Astrocyte (in vitro differentiated cells and primary cell): Measurements from ENCODE around the gene TENM4.

Experiments
- EZH2 ChIP-seq: IDR thresholded peaks from 2 replicates; pipeline ENCODE4 v1.6.1; 2012; ENCODE audit warnings: mild to moderate bottlenecking, low read length, inconsistent platforms; ENCODE audit not compliant: insufficient read depth
- TF ChIP-seq, protein P1 (sequence below): IDR thresholded peaks from 2 replicates; pipeline ENCODE4 v1.5.1; 2011; ENCODE audit warnings: low read depth, mild to moderate bottlenecking, inconsistent platforms, low read length, moderate library complexity; ENCODE audit not compliant: insufficient read depth

DNA sequence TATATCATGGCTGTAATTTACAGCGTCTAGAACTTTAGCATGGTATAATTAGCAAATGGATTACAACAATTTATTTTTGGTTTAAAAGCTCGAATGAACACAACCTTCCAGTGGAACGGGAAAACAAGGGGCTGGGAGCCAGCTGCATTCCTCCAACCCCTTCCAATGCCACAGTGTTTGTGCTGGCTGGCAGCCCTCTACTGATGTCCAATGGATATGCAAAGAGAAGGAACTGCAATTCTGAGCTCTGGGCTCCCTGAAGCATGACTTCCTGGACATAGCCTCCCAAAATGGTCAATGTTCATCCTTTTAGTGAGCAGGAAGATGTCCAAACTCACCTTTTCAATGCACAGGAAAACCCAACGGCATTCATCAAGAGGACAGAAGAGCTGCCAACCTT, 288.3 kb downstream of the TENM4 start:
- TF ChIP-seq, protein P1, sequence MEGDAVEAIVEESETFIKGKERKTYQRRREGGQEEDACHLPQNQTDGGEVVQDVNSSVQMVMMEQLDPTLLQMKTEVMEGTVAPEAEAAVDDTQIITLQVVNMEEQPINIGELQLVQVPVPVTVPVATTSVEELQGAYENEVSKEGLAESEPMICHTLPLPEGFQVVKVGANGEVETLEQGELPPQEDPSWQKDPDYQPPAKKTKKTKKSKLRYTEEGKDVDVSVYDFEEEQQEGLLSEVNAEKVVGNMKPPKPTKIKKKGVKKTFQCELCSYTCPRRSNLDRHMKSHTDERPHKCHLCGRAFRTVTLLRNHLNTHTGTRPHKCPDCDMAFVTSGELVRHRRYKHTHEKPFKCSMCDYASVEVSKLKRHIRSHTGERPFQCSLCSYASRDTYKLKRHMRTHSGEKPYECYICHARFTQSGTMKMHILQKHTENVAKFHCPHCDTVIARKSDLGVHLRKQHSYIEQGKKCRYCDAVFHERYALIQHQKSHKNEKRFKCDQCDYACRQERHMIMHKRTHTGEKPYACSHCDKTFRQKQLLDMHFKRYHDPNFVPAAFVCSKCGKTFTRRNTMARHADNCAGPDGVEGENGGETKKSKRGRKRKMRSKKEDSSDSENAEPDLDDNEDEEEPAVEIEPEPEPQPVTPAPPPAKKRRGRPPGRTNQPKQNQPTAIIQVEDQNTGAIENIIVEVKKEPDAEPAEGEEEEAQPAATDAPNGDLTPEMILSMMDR, result no peak
- no peak for TF ChIP-seq EZH2
